NCI-H2227 treated with DMSO at 0.1 percent for 48 hours (cell line): ENCODE data around the gene PPM1H.

Source experiments
- DNase-seq: peaks from one replicate; lab custom pipeline; 2025; lab: John Stamatoyannopoulos, UW

The PPM1H gene

GRCh38 chr12:62799126-62799736 lies 135.7 kb downstream of the PPM1H start:
- peak; percentile 88 for DNase-seq

GRCh38 chr12:62794218-62794583 lies 140.7 kb downstream of the PPM1H start:
- no peak for DNase-seq

GRCh38 chr12:62793256-62794217 lies 141.4 kb downstream of the PPM1H start:
- DNase-seq, result peak; percentile 56

GRCh38 chr12:62792236-62792870 lies 142.6 kb downstream of the PPM1H start:
- no peak for DNase-seq

GRCh38 chr12:62789851-62790250 lies 145.1 kb downstream of the PPM1H start:
- no peak for DNase-seq

GRCh38 chr12:62787611-62788010 lies 147.3 kb downstream of the PPM1H start:
- DNase-seq, result no peak

GRCh38 chr12:62787023-62787422 lies 147.9 kb downstream of the PPM1H start:
- DNase-seq, result no peak

- DNase-seq, result no peak
Measured at GRCh38 chr12:62785941-62786559, 148.9 kb downstream of the PPM1H start.

- no peak for DNase-seq
Measured at GRCh38 chr12:62784576-62784975, 150.4 kb downstream of the PPM1H start.

GRCh38 chr12:62783881-62784280 lies 151.1 kb downstream of the PPM1H start:
- DNase-seq, result no peak

GRCh38 chr12:62781136-62781880 lies 153.6 kb downstream of the PPM1H start:
- DNase-seq, result no peak

GRCh38 chr12:62779488-62779887 lies 155.5 kb downstream of the PPM1H start:
- DNase-seq, result no peak

- DNase-seq, result no peak
Measured at GRCh38 chr12:62778187-62778586, 156.8 kb downstream of the PPM1H start.

- DNase-seq, result no peak
Measured at GRCh38 chr12:62776997-62777396, 158.0 kb downstream of the PPM1H start.

GRCh38 chr12:62776575-62776974 lies 158.4 kb downstream of the PPM1H start:
- DNase-seq, result no peak

- DNase-seq, result no peak
Measured at GRCh38 chr12:62774794-62775193, 160.2 kb downstream of the PPM1H start.

GRCh38 chr12:62772416-62772955 lies 162.5 kb downstream of the PPM1H start:
- no peak for DNase-seq

GRCh38 chr12:62771828-62772227 lies 163.1 kb downstream of the PPM1H start:
- no peak for DNase-seq

GRCh38 chr12:62770381-62770780 lies 164.6 kb downstream of the PPM1H start:
- DNase-seq, result no peak

GRCh38 chr12:62769076-62769619 lies 165.8 kb downstream of the PPM1H start:
- DNase-seq, result no peak

- no peak for DNase-seq
Measured at GRCh38 chr12:62767946-62768345, 167.0 kb downstream of the PPM1H start.
